ENCODE data around the gene CRYBG1.

GRCh38 chr6:106546261-106546690, 185.8 kb downstream of the CRYBG1 start:
- no peak for TF ChIP-seq CTCF (IDR thresholded peaks at IDR 0.05)
- no peak for TF ChIP-seq POLR2A (IDR thresholded peaks at IDR 0.05)
